ENCODE measurements around the gene GATM. TPM values are rescaled to one million over a fixed set of nuclear protein-coding genes. Genes with fewer than 3 reads are reported as not detected.

The GATM gene
- total RNA-seq, 1 experiment from 2014 or later: 10.7 TPM

DNA sequence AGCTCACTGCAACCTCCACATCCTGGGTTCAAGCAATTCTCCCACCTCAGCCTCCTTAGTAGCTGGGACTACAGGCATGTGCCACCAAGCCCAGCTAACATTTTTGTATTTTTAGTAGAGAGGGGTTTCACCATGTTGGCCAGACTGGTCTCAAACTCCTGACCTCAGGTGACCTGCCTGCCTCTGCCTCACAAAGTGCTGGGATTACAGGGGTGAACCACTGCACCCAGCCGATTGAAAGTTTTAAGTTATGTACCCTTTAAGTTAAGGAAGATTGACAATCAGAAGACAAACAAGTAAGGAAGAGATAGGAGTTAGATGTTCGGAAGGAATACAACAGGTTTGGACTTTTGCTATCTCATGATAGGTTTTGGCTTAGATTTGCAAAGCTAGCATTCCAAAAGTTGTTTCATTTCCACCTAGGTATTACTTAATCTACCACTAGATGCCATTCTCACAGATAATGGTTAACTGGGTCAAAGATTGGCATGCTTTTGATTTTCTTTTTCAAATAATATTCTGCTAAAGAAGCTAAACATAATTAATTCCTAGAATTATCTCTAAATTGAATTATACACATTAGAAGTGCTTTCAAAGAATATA is 35.0 kb downstream of the GATM start:
- no peak for DNase-seq
- Histone ChIP-seq H3K4me2 (ENCODE audit: insufficient read depth, insufficient read length, low read length) (no peak overlapping the region), H3K9me3 (ENCODE audit: control insufficient read depth, low read depth, low read length) (no peaks in the 10 kb centered on the region), H2AK5ac (ENCODE audit: insufficient read length, low read length) (no peak overlapping the region), H3K27ac (ENCODE audit: insufficient read length, low read depth, low read length) (no peak overlapping the region), H3K23ac (ENCODE audit: insufficient read length, low read depth, low read length) (no peak overlapping the region), H3K18ac (ENCODE audit: insufficient read length, low read depth, low read length) (no peak overlapping the region), H3K27me3 (ENCODE audit: insufficient read depth, low read length) (no peaks in the 10 kb centered on the region), H4K20me1 (ENCODE audit: control insufficient read depth, insufficient read depth, insufficient read length) (no peaks in the 10 kb centered on the region), H4K8ac (replicated peaks; ENCODE audit: insufficient read length, low read depth, low read length) (no peak overlapping the region), H3K4me1 (ENCODE audit: insufficient read depth, low read length) (no peaks in the 10 kb centered on the region), H3K4ac (ENCODE audit: low read depth, low read length) (no peak overlapping the region), H2BK5ac (ENCODE audit: insufficient read length, low read length) (no peak overlapping the region), H3K23me2 (ENCODE audit: insufficient read length, low read depth, low read length, poor library complexity, severe bottlenecking) (no peaks in the 10 kb centered on the region), H2BK20ac (ENCODE audit: low read depth, low read length, poor library complexity, severe bottlenecking) (no peak overlapping the region), H3K9ac (ENCODE audit: extremely low read depth, insufficient read length, low read length) (no peak overlapping the region), H2AFZ (ENCODE audit: low read length) (no peak overlapping the region), H4K5ac (ENCODE audit: insufficient read length, low read depth, low read length) (no peak overlapping the region), H3T11ph (ENCODE audit: low read length) (no peak overlapping the region), H3K79me2 (ENCODE audit: insufficient read depth, low read length) (no peaks in the 10 kb centered on the region), H4K91ac (ENCODE audit: insufficient read length, low read depth, low read length) (no peak overlapping the region), H3K14ac (ENCODE audit: insufficient read depth, low read length) (no peak overlapping the region), H2BK15ac (ENCODE audit: low read depth, low read length) (no peak overlapping the region), H3K79me1 (ENCODE audit: insufficient read depth, low read depth, low read length, poor library complexity, severe bottlenecking) (no peaks in the 10 kb centered on the region), H2BK120ac (ENCODE audit: low read depth, low read length, poor library complexity, severe bottlenecking) (no peak overlapping the region), H3K56ac (ENCODE audit: insufficient read length, low read depth, low read length) (no peak overlapping the region), H2BK12ac (ENCODE audit: insufficient read length, low read depth, low read length) (no peak overlapping the region)
- Mint-ChIP-seq H3K27me3 (ENCODE audit: low read depth) (peaks cover 12% of the 10 kb centered on the region), H3K36me3 (ENCODE audit: insufficient read depth in 1 of 3, low read depth in 3 of 3) (no peaks in the 10 kb centered on the region), H3K4me1 (no peaks in the 10 kb centered on the region), H3K9me3 (no peaks in the 10 kb centered on the region), H3K27ac (no peak overlapping the region), H3K4me3 (no peak overlapping the region)
- no CpG with 5 or more reads among the region's 2 CpGs for WGBS (ENCODE audit: extremely low coverage, insufficient read length, low lambda C conversion rate)
- TF ChIP-seq CTCF (conservative IDR thresholded peaks at IDR 0.05): no peak

Measured in H9 (cell line).